CD14-positive monocyte (primary cell): ENCODE measurements around the gene IL1A. TPM values are rescaled to one million over a fixed set of nuclear protein-coding genes. Genes with fewer than 3 reads are reported as not detected.

Experiments
- DNase-seq, 3 donors: peaks; one replicate each; pipeline ENCODE4 v3.0.0-alpha.2; 2011 to 2022
- H2AFZ ChIP-seq: 2 replicates; pipeline ENCODE4 v1.6.0; 2012; ENCODE audit warnings: mild to moderate bottlenecking, low read depth, low read length, inconsistent platforms; ENCODE audit not compliant: insufficient read depth, poor library complexity, severe bottlenecking
- H3K27ac ChIP-seq, 2 donors: 1 replicate in 1 of 2; 2 replicates in 1 of 2; pipeline ENCODE4 v1.5.1; 2012 to 2013; ENCODE audit warnings: low read length in 2 of 2, control low read depth in 1 of 2, inconsistent platforms in 1 of 2, low read depth in 1 of 2, mild to moderate bottlenecking in 1 of 2
- H3K27me3 ChIP-seq, 2 donors: one replicate each; pipeline versions ENCODE4 v1.6.0 to v1.6.1; 2011 to 2013; ENCODE audit warnings: low read length in 2 of 2; ENCODE audit not compliant: control insufficient read depth in 2 of 2, insufficient read depth in 2 of 2
- H3K36me3 ChIP-seq, 2 donors: replicated peaks in 1 of 2; 1 replicate in 1 of 2; 2 replicates in 1 of 2; pipeline versions ENCODE4 v1.5.1 to v1.6.1; 2012 to 2013; ENCODE audit warnings: low read length in 2 of 2, control low read depth in 1 of 2, inconsistent platforms in 1 of 2, mild to moderate bottlenecking in 1 of 2; ENCODE audit not compliant: insufficient read depth in 2 of 2, control insufficient read depth in 1 of 2
- H3K4me1 ChIP-seq, 2 donors: 1 replicate in 1 of 2; 2 replicates in 1 of 2; pipeline versions ENCODE4 v1.5.1 to v1.6.1; 2012 to 2013; ENCODE audit warnings: low read length in 2 of 2, control low read depth in 1 of 2, inconsistent platforms in 1 of 2, mild to moderate bottlenecking in 1 of 2, moderate library complexity in 1 of 2; ENCODE audit not compliant: insufficient read depth in 2 of 2, control insufficient read depth in 1 of 2
- H3K4me2 ChIP-seq: replicated peaks from 2 replicates; pipeline ENCODE3; 2012; ENCODE audit warnings: low read length, moderate library complexity, mild to moderate bottlenecking; ENCODE audit not compliant: poor library complexity, severe bottlenecking; ENCODE audit errors: extremely low read depth
- H3K4me3 ChIP-seq, 3 experiments: fragments of 200-600 bp in 1 of 3; sonication (generic) in 1 of 3; replicated peaks in 1 of 3; 1 replicate in 2 of 3; 2 replicates in 1 of 3; pipeline ENCODE4 v1.5.1; 2011 to 2013; ENCODE audit warnings: low read length in 3 of 3, mild to moderate bottlenecking in 3 of 3, control low read depth in 2 of 3, low read depth in 2 of 3, inconsistent platforms in 1 of 3, moderate library complexity in 1 of 3
- H3K79me2 ChIP-seq: 2 replicates; pipeline ENCODE4 v1.6.0; 2012; ENCODE audit warnings: mild to moderate bottlenecking, control low read depth, inconsistent platforms, low read length, moderate library complexity; ENCODE audit not compliant: insufficient read depth
- H3K9ac ChIP-seq: 2 replicates; pipeline ENCODE4 v1.6.0; 2017; ENCODE audit warnings: low read length, mild to moderate bottlenecking; ENCODE audit not compliant: insufficient read depth, poor library complexity, severe bottlenecking
- H3K9me3 ChIP-seq, 2 donors: replicated peaks in 1 of 2; 1 replicate in 1 of 2; 2 replicates in 1 of 2; pipeline versions ENCODE4 v1.5.1 to v1.6.1; 2012 to 2013; ENCODE audit warnings: low read length in 2 of 2, control low read depth in 1 of 2; ENCODE audit not compliant: control insufficient read depth in 1 of 2, insufficient read depth in 1 of 2
- H4K20me1 ChIP-seq: 2 replicates; pipeline ENCODE4 v1.6.0; 2012; ENCODE audit warnings: mild to moderate bottlenecking, low read length, control low read depth, moderate library complexity; ENCODE audit not compliant: insufficient read depth
- H3K27ac Mint-ChIP-seq, 7 donors: one replicate each; pipeline ENCODE4 v1.8.0; 2020; ENCODE audit warnings: mild to moderate bottlenecking in 7 of 7, mixed read lengths in 7 of 7, moderate library complexity in 6 of 7, inconsistent platforms in 2 of 7
- H3K27me3 Mint-ChIP-seq, 3 donors: one replicate each; pipeline ENCODE4 v1.8.0; 2021 to 2022; ENCODE audit warnings: low read depth in 3 of 3, mild to moderate bottlenecking in 3 of 3, mixed read lengths in 3 of 3, moderate library complexity in 3 of 3, inconsistent platforms in 1 of 3
- H3K36me3 Mint-ChIP-seq, 2 donors: one replicate each; pipeline ENCODE4 v1.8.0; 2020; ENCODE audit warnings: mixed read lengths in 2 of 2, inconsistent platforms in 1 of 2, mild to moderate bottlenecking in 1 of 2
- H3K4me1 Mint-ChIP-seq: one replicate; pipeline ENCODE4 v1.8.0; 2020; ENCODE audit warnings: mild to moderate bottlenecking, mixed read lengths
- H3K4me3 Mint-ChIP-seq, 2 donors: one replicate each; pipeline ENCODE4 v1.8.0; 2020; ENCODE audit warnings: mild to moderate bottlenecking in 2 of 2, mixed read lengths in 2 of 2, moderate library complexity in 1 of 2
- H3K9me3 Mint-ChIP-seq, 7 donors: one replicate each; pipeline ENCODE4 v1.8.0; 2020 to 2022; ENCODE audit warnings: mixed read lengths in 7 of 7, mild to moderate bottlenecking in 6 of 7, moderate library complexity in 6 of 7, inconsistent platforms in 2 of 7
- whole genome bisulfite sequencing: methylation state at CpG from one replicate; pipeline ENCODE4 v1.1.5; 2013; ENCODE audit warnings: missing lambda C conversion rate; ENCODE audit not compliant: insufficient coverage; 5-methylcytosine and 5-hydroxymethylcytosine counted together
- intact Hi-C, 2 donors: fragments of 100-400 bp; cut with micrococcal nuclease; formaldehyde crosslinking; loops; one replicate each; pipeline versions ENCODE4 v1.15.0 to v1.15.1; 2023
- polyA plus RNA-seq, 3 donors: library from polyadenylated mRNA; depleted of rRNA in 1 of 3; unstranded in 2 of 3; stranded (reverse) in 1 of 3; fragments of 300-500 nt in 2 of 3; fragments of >200 nt in 1 of 3; fragmentation: Illumina TruSeq in 2 of 3; gene quantifications; 1 replicate in 2 of 3; 2 replicates in 1 of 3; pipeline ENCODE4 v1.2.3, GENCODE V29; 2012 to 2021
- TF ChIP-seq, protein P1 (sequence below): fragments of 200-600 bp; IDR thresholded peaks from one replicate; pipeline ENCODE4 v1.8.0; 2022; ENCODE audit warnings: antibody characterized with exemption, mild to moderate bottlenecking

The IL1A gene
- polyA plus RNA-seq, 3 donors = 0.26 to 0.83 TPM; not detected in 1

DNA sequence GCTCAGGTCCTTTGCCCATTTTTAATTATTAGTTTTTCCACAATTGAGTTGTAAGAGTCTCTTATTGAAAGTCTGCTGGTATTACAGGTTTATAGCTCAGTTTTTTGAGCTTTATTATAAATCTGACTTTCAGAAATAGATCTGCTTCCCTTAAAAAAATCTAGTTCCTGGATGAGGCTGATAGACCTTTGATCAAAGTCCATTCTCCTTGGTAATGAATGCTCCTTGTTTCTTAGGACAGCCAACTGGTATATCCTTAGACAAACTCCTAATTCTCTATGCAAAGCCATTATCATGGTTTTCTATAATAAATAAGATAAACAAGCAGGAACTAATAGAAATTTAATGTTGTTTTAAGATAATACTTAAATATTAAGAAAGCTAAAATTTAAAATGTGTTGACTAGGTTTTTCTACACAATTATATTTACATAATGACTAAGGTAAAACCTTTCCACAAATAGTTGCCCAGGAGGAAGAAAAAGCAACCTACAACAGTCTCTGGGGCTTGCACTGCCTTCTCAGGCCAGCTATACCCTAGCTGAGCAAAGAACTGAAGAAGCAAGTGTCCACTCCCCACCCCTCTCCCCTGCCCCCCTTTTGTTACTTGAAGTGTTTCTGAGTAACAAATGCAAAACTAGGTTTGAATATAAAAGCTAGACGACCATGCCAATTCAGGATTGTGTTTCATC lies 46.6 kb downstream of the IL1A start:
- no peak overlapping the region for H3K27ac Mint-ChIP-seq
- no CpG with 5 or more reads among the region's 1 CpG for WGBS
- H3K4me1 ChIP-seq = no peaks in the 10 kb centered on the region
- peaks cover 0 to 2% (median 1%) of the 10 kb centered on the region in 3 donors for H3K27me3 Mint-ChIP-seq
- H3K4me1 Mint-ChIP-seq = no peaks in the 10 kb centered on the region
- H3K27me3 ChIP-seq = no peaks in the 10 kb centered on the region
- intact Hi-C loops = no loop called here
- no peaks in the 10 kb centered on the region for H3K9me3 ChIP-seq
- H3K9me3 Mint-ChIP-seq = no peaks in the 10 kb centered on the region
- no peak for DNase-seq
- peaks cover 44 to 60% of the 10 kb centered on the region in 2 donors for H3K36me3 Mint-ChIP-seq
- no peak overlapping the region for H3K4me3 ChIP-seq
- no peak overlapping the region for H2AFZ ChIP-seq
- no peaks in the 10 kb centered on the region for H4K20me1 ChIP-seq
- no peak overlapping the region for H3K9ac ChIP-seq
- H3K4me3 Mint-ChIP-seq = no peak overlapping the region
- H3K27ac ChIP-seq = no peak overlapping the region
- TF ChIP-seq, protein P1, sequence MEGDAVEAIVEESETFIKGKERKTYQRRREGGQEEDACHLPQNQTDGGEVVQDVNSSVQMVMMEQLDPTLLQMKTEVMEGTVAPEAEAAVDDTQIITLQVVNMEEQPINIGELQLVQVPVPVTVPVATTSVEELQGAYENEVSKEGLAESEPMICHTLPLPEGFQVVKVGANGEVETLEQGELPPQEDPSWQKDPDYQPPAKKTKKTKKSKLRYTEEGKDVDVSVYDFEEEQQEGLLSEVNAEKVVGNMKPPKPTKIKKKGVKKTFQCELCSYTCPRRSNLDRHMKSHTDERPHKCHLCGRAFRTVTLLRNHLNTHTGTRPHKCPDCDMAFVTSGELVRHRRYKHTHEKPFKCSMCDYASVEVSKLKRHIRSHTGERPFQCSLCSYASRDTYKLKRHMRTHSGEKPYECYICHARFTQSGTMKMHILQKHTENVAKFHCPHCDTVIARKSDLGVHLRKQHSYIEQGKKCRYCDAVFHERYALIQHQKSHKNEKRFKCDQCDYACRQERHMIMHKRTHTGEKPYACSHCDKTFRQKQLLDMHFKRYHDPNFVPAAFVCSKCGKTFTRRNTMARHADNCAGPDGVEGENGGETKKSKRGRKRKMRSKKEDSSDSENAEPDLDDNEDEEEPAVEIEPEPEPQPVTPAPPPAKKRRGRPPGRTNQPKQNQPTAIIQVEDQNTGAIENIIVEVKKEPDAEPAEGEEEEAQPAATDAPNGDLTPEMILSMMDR = no peak
- H3K4me2 ChIP-seq = no peak overlapping the region
- peaks cover 26 to 58% of the 10 kb centered on the region in 2 donors for H3K36me3 ChIP-seq
- no peaks in the 10 kb centered on the region for H3K79me2 ChIP-seq

DNA sequence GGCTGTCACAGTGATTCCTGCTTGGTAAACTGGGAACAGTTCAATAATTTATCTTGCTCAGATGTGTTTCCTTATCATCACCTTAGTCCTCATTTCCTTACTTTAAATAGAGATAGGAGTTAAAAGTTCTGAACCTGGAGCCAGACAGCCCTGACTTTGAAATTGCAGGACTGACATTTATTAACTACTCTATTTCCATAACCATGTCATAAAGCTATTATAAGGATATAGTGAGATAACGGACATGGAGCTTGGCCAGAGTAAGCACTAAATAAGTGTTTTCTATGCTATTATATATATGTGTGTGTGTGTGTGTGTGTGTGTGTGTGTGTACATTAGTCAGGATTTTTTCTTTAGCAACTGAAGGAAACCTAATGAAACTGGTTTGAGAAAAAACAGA lies 50.4 kb downstream of the IL1A start:
- H3K9me3 ChIP-seq = no peaks in the 10 kb centered on the region
- H3K4me3 ChIP-seq = no peak overlapping the region
- peaks cover 0 to 2% (median 0%) of the 10 kb centered on the region in 7 donors for H3K9me3 Mint-ChIP-seq
- no CpG with 5 or more reads among the region's 1 CpG for WGBS
- no peak for DNase-seq
- no peak overlapping the region for H3K27ac ChIP-seq
- H3K36me3 Mint-ChIP-seq = peaks cover 15 to 23% of the 10 kb centered on the region in 2 donors
- H3K27me3 Mint-ChIP-seq = peaks cover 0 to 2% (median 1%) of the 10 kb centered on the region in 3 donors
- peaks cover 5 to 20% of the 10 kb centered on the region in 2 donors for H3K36me3 ChIP-seq
- H3K79me2 ChIP-seq = no peaks in the 10 kb centered on the region
- H3K9ac ChIP-seq = no peak overlapping the region
- H3K4me3 Mint-ChIP-seq = no peak overlapping the region
- no peak overlapping the region for H2AFZ ChIP-seq
- intact Hi-C loops = no loop called here
- H3K27me3 ChIP-seq = no peaks in the 10 kb centered on the region
- no peak overlapping the region for H3K4me2 ChIP-seq
- H3K4me1 ChIP-seq = peaks cover 15 to 16% of the 10 kb centered on the region in 2 donors
- H3K4me1 Mint-ChIP-seq = peaks cover 12% of the 10 kb centered on the region
- H3K27ac Mint-ChIP-seq = no peak overlapping the region
- TF ChIP-seq, protein P1 = no peak
- no peaks in the 10 kb centered on the region for H4K20me1 ChIP-seq
